Liver (tissue), 3 donors: ENCODE data around the gene LMBRD1.
"Not testable (repeated sequence)": the region's sequence is repeated elsewhere in the genome, so short reads cannot be mapped to it uniquely, and the experiment has no call there.

Source experiments
- CTCF ChIP-seq: fragments of 150-350 bp; IDR thresholded peaks from 2 replicates; pipeline ENCODE4 v1.5.1; 2017; ENCODE audit warnings: improper control_type of control experiment, low read depth, low read length; ENCODE audit not compliant: missing input control
- RAD21 ChIP-seq, 2 donors: IDR thresholded peaks; 2 replicates each; pipeline ENCODE4 v1.6.1; 2016; ENCODE audit warnings: antibody characterized with exemption in 2 of 2, mild to moderate bottlenecking in 2 of 2
- TAF1 ChIP-seq: conservative IDR thresholded peaks from 2 replicates; pipeline ENCODE4 v1.6.1; 2016; ENCODE audit warnings: antibody characterized with exemption, mild to moderate bottlenecking
- YY1 ChIP-seq: IDR thresholded peaks from 2 replicates; pipeline ENCODE4 v1.6.1; 2016; ENCODE audit warnings: antibody characterized with exemption, mild to moderate bottlenecking
- TF ChIP-seq, protein P1 (sequence below): IDR thresholded peaks from 2 replicates; pipeline ENCODE4 v1.6.1; 2016; ENCODE audit warnings: antibody characterized with exemption
- donor health status: healthy.
- donor health status: healthy.

DNA sequence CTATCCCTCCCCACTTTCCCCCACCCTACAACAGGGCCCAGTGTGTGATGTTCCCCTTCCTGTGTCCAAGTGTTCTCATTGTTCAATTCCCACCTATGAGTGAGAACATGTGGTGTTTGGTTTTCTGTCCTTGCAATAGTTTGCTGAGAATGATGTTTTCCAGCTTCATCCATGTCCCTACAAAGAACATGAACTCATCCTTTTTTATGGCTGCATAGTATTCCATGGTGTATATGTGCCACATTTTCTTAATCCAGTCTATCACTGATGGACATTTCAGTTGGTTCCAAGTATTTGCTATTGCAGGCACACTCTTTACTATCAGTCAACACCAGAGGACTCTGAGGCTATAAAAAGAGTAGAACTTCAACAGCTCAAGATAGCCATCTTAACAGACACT lies 2.0 kb upstream of the LMBRD1 start:
- TF ChIP-seq CTCF; TAF1; RAD21 (IDR thresholded peaks at IDR 0.05); YY1: not testable (repeated sequence)
- TF ChIP-seq, protein P1, sequence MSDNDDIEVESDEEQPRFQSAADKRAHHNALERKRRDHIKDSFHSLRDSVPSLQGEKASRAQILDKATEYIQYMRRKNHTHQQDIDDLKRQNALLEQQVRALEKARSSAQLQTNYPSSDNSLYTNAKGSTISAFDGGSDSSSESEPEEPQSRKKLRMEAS = not testable (repeated sequence)
